D341Med (cell line): ENCODE results near the gene EML6.

Experiments used
- DNase-seq: peaks from one replicate; pipeline ENCODE4 v3.0.0; 2012; ENCODE audit warnings: low spot score

EML6 gene

GRCh38 chr2:54708584-54709335 lies 14.7 kb upstream of the EML6 start:
- DNase-seq: no peak

GRCh38 chr2:54709336-54709809 lies 14.1 kb upstream of the EML6 start:
- DNase-seq: no peak

GRCh38 chr2:54710216-54710615 lies 13.2 kb upstream of the EML6 start:
- no peak for DNase-seq

- no peak for DNase-seq
Observed at GRCh38 chr2:54712516-54712915, 10.9 kb upstream of the EML6 start.

- DNase-seq: no peak
Observed at GRCh38 chr2:54714996-54715395, 8.5 kb upstream of the EML6 start.

GRCh38 chr2:54716375-54716774 lies 7.1 kb upstream of the EML6 start:
- DNase-seq: no peak

GRCh38 chr2:54720563-54720962 lies 2.9 kb upstream of the EML6 start:
- no peak for DNase-seq

GRCh38 chr2:54722641-54723040 lies 821 bp upstream of the EML6 start:
- DNase-seq: no peak

GRCh38 chr2:54723996-54724559 lies 616 bp downstream of the EML6 start:
- no peak for DNase-seq

- peak; percentile 73 for DNase-seq
Observed at GRCh38 chr2:54724560-54725342, 1.3 kb downstream of the EML6 start.

GRCh38 chr2:54725343-54726099 lies 2.1 kb downstream of the EML6 start:
- DNase-seq: no peak

- DNase-seq: no peak
Observed at GRCh38 chr2:54726431-54726830, 3.0 kb downstream of the EML6 start.

GRCh38 chr2:54726940-54727339 lies 3.5 kb downstream of the EML6 start:
- no peak for DNase-seq

- DNase-seq: no peak
Observed at GRCh38 chr2:54728669-54729120, 5.2 kb downstream of the EML6 start.

GRCh38 chr2:54735636-54736035 lies 12.2 kb downstream of the EML6 start:
- no peak for DNase-seq

GRCh38 chr2:54738281-54738680 lies 14.8 kb downstream of the EML6 start:
- no peak for DNase-seq

- no peak for DNase-seq
Observed at GRCh38 chr2:54740333-54740732, 16.9 kb downstream of the EML6 start.

- DNase-seq: no peak
Observed at GRCh38 chr2:54741250-54741649, 17.8 kb downstream of the EML6 start.

GRCh38 chr2:54750040-54750439 lies 26.6 kb downstream of the EML6 start:
- DNase-seq: no peak

GRCh38 chr2:54752439-54752838 lies 29.0 kb downstream of the EML6 start:
- DNase-seq: no peak

GRCh38 chr2:54755641-54756326 lies 32.3 kb downstream of the EML6 start:
- DNase-seq: no peak

- DNase-seq: no peak
Observed at GRCh38 chr2:54757500-54757899, 34.0 kb downstream of the EML6 start.
